ENCODE data around the gene LYPD8. TPM values are rescaled to one million over a fixed set of nuclear protein-coding genes. Genes with fewer than 3 reads are reported as not detected.

LYPD8 gene
- total and polyA plus RNA-seq, 2 experiments from 2014 or later = not detected

DNA sequence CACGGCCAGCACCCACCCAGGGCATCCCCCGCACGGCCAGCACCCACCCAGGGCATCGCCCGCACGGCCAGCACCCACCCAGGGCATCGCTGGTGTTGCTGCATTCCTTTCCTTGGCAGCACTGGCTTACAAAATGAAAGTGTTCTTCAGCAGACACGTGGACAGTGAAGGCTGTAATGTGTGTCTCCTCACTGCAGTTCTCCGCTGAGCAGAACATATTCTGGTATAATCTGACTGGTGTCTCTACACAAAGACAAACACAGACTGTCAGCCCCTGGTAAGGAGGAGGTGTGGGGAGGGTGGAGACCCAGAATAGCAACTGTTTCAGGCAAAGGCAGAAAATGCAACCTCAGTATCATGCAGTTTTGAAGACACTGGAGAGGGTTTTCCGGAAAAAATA is 7.3 kb downstream of the LYPD8 start (continued):
- TF ChIP-seq, protein P1, sequence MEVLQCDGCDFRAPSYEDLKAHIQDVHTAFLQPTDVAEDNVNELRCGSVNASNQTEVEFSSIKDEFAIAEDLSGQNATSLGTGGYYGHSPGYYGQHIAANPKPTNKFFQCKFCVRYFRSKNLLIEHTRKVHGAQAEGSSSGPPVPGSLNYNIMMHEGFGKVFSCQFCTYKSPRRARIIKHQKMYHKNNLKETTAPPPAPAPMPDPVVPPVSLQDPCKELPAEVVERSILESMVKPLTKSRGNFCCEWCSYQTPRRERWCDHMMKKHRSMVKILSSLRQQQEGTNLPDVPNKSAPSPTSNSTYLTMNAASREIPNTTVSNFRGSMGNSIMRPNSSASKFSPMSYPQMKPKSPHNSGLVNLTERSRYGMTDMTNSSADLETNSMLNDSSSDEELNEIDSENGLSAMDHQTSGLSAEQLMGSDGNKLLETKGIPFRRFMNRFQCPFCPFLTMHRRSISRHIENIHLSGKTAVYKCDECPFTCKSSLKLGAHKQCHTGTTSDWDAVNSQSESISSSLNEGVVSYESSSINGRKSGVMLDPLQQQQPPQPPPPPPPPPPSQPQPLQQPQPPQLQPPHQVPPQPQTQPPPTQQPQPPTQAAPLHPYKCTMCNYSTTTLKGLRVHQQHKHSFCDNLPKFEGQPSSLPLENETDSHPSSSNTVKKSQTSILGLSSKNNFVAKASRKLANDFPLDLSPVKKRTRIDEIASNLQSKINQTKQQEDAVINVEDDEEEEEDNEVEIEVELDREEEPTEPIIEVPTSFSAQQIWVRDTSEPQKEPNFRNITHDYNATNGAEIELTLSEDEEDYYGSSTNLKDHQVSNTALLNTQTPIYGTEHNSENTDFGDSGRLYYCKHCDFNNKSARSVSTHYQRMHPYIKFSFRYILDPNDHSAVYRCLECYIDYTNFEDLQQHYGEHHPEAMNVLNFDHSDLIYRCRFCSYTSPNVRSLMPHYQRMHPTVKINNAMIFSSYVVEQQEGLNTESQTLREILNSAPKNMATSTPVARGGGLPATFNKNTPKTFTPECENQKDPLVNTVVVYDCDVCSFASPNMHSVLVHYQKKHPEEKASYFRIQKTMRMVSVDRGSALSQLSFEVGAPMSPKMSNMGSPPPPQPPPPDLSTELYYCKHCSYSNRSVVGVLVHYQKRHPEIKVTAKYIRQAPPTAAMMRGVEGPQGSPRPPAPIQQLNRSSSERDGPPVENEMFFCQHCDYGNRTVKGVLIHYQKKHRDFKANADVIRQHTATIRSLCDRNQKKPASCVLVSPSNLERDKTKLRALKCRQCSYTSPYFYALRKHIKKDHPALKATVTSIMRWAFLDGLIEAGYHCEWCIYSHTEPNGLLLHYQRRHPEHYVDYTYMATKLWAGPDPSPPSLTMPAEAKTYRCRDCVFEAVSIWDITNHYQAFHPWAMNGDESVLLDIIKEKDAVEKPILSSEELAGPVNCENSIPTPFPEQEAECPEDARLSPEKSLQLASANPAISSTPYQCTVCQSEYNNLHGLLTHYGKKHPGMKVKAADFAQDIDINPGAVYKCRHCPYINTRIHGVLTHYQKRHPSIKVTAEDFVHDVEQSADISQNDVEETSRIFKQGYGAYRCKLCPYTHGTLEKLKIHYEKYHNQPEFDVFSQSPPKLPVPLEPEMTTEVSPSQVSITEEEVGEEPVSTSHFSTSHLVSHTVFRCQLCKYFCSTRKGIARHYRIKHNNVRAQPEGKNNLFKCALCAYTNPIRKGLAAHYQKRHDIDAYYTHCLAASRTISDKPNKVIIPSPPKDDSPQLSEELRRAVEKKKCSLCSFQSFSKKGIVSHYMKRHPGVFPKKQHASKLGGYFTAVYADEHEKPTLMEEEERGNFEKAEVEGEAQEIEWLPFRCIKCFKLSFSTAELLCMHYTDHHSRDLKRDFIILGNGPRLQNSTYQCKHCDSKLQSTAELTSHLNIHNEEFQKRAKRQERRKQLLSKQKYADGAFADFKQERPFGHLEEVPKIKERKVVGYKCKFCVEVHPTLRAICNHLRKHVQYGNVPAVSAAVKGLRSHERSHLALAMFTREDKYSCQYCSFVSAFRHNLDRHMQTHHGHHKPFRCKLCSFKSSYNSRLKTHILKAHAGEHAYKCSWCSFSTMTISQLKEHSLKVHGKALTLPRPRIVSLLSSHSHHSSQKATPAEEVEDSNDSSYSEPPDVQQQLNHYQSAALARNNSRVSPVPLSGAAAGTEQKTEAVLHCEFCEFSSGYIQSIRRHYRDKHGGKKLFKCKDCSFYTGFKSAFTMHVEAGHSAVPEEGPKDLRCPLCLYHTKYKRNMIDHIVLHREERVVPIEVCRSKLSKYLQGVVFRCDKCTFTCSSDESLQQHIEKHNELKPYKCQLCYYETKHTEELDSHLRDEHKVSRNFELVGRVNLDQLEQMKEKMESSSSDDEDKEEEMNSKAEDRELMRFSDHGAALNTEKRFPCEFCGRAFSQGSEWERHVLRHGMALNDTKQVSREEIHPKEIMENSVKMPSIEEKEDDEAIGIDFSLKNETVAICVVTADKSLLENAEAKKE (CRISPR knock-in tag; IDR thresholded peaks at IDR 0.05) = no peak
- TF ChIP-seq, protein P2, sequence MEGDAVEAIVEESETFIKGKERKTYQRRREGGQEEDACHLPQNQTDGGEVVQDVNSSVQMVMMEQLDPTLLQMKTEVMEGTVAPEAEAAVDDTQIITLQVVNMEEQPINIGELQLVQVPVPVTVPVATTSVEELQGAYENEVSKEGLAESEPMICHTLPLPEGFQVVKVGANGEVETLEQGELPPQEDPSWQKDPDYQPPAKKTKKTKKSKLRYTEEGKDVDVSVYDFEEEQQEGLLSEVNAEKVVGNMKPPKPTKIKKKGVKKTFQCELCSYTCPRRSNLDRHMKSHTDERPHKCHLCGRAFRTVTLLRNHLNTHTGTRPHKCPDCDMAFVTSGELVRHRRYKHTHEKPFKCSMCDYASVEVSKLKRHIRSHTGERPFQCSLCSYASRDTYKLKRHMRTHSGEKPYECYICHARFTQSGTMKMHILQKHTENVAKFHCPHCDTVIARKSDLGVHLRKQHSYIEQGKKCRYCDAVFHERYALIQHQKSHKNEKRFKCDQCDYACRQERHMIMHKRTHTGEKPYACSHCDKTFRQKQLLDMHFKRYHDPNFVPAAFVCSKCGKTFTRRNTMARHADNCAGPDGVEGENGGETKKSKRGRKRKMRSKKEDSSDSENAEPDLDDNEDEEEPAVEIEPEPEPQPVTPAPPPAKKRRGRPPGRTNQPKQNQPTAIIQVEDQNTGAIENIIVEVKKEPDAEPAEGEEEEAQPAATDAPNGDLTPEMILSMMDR (conservative IDR thresholded peaks at IDR 0.05; ENCODE audit: low read depth in 2 of 2) = no peak
- no peak for TF ChIP-seq EZH2phosphoT487 (IDR thresholded peaks at IDR 0.05; ENCODE audit: unreplicated experiment)
- TF ChIP-seq CREB1 (CRISPR knock-in tag; IDR thresholded peaks at IDR 0.05; ENCODE audit: low read depth) = no peak
- no peak for TF ChIP-seq JUNB (IDR thresholded peaks at IDR 0.05; ENCODE audit: unreplicated experiment)
- no peak for TF ChIP-seq POLR2AphosphoS5 (IDR thresholded peaks at IDR 0.05; ENCODE audit: low read depth)
- TF ChIP-seq STAT1 (IDR thresholded peaks at IDR 0.05; ENCODE audit: unreplicated experiment) = no peak

DNA sequence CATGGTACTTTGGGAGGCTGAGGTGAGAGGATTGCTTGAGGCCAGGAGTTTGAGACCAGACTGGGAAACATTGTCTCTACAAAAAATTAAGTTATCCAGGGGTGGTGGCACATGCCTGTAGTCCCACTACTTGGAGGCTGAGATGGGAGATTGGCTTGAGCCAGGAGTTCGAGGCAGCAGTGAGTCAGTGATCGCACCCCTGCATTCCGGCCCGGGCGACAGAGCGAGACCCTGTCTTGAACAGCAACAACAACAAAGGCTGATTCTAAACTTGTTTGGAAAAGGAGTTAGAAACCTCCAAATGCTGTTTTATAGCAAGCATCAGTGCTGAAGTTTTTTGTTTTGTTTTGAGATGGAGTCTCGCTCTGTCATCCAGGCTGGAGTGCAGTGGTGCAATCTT is 14.7 kb downstream of the LYPD8 start:
- DNase-seq (ENCODE audit: low spot score) = no peak
- Histone ChIP-seq H3K27ac (ENCODE audit: low read depth) (no peak overlapping the region), H3K36me3 (ENCODE audit: insufficient read depth) (no peaks in the 10 kb centered on the region), H3K9me2 (ENCODE audit: insufficient read depth) (no peaks in the 10 kb centered on the region), H3F3A (replicated peaks; ENCODE audit: low read depth) (no peaks in the 10 kb centered on the region), H3K4me3 (no peak overlapping the region), H3K79me2 (replicated peaks; ENCODE audit: insufficient read depth) (no peaks in the 10 kb centered on the region), H2AFZ (no peak overlapping the region), H4K20me1 (replicated peaks; ENCODE audit: insufficient read depth) (no peaks in the 10 kb centered on the region), H3K27me3 (ENCODE audit: insufficient read depth) (no peaks in the 10 kb centered on the region), H3K4me2 (no peak overlapping the region), H3K4me1 (ENCODE audit: insufficient read depth) (no peaks in the 10 kb centered on the region)
- Mint-ChIP-seq H3K27me3 (ENCODE audit: insufficient read depth, low read depth, poor library complexity) (peaks cover 4% of the 10 kb centered on the region), H3K9me3 (peaks cover 95% of the 10 kb centered on the region), H3K4me3 (no peak overlapping the region), H3K4me1 (no peaks in the 10 kb centered on the region), H3K27ac (no peak overlapping the region), H3K36me3 (ENCODE audit: low read depth) (peaks cover 36% of the 10 kb centered on the region)
- ATAC-seq = no peak
- TF ChIP-seq POLR2AphosphoS5 (IDR thresholded peaks at IDR 0.05; ENCODE audit: low read depth) (no peak), ZNF114 (CRISPR knock-in tag; IDR thresholded peaks at IDR 0.05) (no peak), JUNB (IDR thresholded peaks at IDR 0.05; ENCODE audit: unreplicated experiment) (no peak), EZH2phosphoT487 (IDR thresholded peaks at IDR 0.05; ENCODE audit: unreplicated experiment) (no peak), EZH2 (IDR thresholded peaks at IDR 0.05; ENCODE audit: low read depth, unreplicated experiment) (no peak), CREB1 (CRISPR knock-in tag; IDR thresholded peaks at IDR 0.05; ENCODE audit: low read depth) (no peak)
- TF ChIP-seq, protein P3, sequence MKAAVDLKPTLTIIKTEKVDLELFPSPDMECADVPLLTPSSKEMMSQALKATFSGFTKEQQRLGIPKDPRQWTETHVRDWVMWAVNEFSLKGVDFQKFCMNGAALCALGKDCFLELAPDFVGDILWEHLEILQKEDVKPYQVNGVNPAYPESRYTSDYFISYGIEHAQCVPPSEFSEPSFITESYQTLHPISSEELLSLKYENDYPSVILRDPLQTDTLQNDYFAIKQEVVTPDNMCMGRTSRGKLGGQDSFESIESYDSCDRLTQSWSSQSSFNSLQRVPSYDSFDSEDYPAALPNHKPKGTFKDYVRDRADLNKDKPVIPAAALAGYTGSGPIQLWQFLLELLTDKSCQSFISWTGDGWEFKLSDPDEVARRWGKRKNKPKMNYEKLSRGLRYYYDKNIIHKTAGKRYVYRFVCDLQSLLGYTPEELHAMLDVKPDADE (IDR thresholded peaks at IDR 0.05) = no peak
